IMR-90 (cell line): ENCODE results near the gene MEPE.

Experiments
- CTCF ChIP-seq: conservative IDR thresholded peaks from 2 replicates; pipeline ENCODE4 v1.5.1; 2012; ENCODE audit warnings: mild to moderate bottlenecking, low read depth, low read length, improper control_type of control experiment
- POLR2A ChIP-seq: IDR thresholded peaks from 2 replicates; pipeline ENCODE4 v1.6.1; 2012; ENCODE audit warnings: mild to moderate bottlenecking, low read depth, low read length
- RAD21 ChIP-seq: IDR thresholded peaks from 2 replicates; pipeline ENCODE4 v1.6.1; 2012; ENCODE audit warnings: low read length, improper control_type of control experiment
- SMC3 ChIP-seq: fragments of 150-350 bp; IDR thresholded peaks from 2 replicates; pipeline ENCODE4 v1.6.1; 2016; ENCODE audit warnings: low read depth, mild to moderate bottlenecking, antibody characterized with exemption, low read length, moderate library complexity
- USF2 ChIP-seq: fragments of 150-350 bp; IDR thresholded peaks from 2 replicates; pipeline ENCODE4 v1.6.1; 2017; ENCODE audit warnings: mild to moderate bottlenecking, antibody characterized with exemption, low read length, low read depth

- TF ChIP-seq USF2 (no peak), CTCF (no peak), POLR2A (no peak), RAD21 (no peak), SMC3 (no peak)
Measured at GRCh38 chr4:87835743-87836142, 3.0 kb downstream of the MEPE start.
